ENCODE data around the gene SPANXD. TPM values are rescaled to one million over a fixed set of nuclear protein-coding genes. Genes with fewer than 3 reads are reported as not detected.
"Not testable (repeated sequence)": the region's sequence is repeated elsewhere in the genome, so short reads cannot be mapped to it uniquely, and the experiment has no call there.

SPANXD gene
- not detected for polyA plus RNA-seq
- long read RNA-seq, donor 1 = 0 reads
- long read RNA-seq, donor 2 = 0 reads
- long read RNA-seq, donor 3 = 0 reads
- long read RNA-seq, donor 4 = 0 reads
- long read RNA-seq, donor 5 = 0 reads
- long read RNA-seq, donor 6 = 0 reads
- long read RNA-seq, donor 7 = 0 reads
- long read RNA-seq, donor 8 = 0 reads
- long read RNA-seq, donor 9 = 0 reads
- long read RNA-seq, donor 10 = 0 reads
- long read RNA-seq, donor 11 = 0 reads

GRCh38 chrX:141698639-141699038, at the start of gene SPANXD:
Gene SPANXD (minus strand): TSS chrX:141698739. CDS start chrX:141698405, 334 bp downstream.
- not testable (repeated sequence) for H3K9me3 ChIP-seq (ENCODE audit: control insufficient read depth, low read depth, low read length); DNase-seq; H3K4me1 ChIP-seq (ENCODE audit: control insufficient read depth, insufficient read depth, low read length); H3K27ac ChIP-seq (ENCODE audit: low read length); H3K36me3 ChIP-seq (ENCODE audit: control insufficient read depth, insufficient read depth, low read length); H3K27me3 ChIP-seq (ENCODE audit: control insufficient read depth, insufficient read depth, low read length); H3K4me3 ChIP-seq (ENCODE audit: low read length)
- WGBS (ENCODE audit: insufficient coverage, low lambda C conversion rate) = no CpG with 5 or more reads among the region's 8 CpGs

GRCh38 chrX:141742666-141743065, 44.1 kb upstream of the SPANXD start:
- H3K27me3 ChIP-seq (ENCODE audit: control insufficient read depth, insufficient read depth, low read length) = no peaks in the 10 kb centered on the region
- whole genome bisulfite sequencing (ENCODE audit: insufficient coverage, low lambda C conversion rate) = 60% methylated on average over 1 of the region's 3 CpGs
- H3K4me3 ChIP-seq (ENCODE audit: low read length) = no peak overlapping the region
- no peaks in the 10 kb centered on the region for H3K9me3 ChIP-seq (ENCODE audit: control insufficient read depth, low read depth, low read length)
- H3K36me3 ChIP-seq (ENCODE audit: control insufficient read depth, insufficient read depth, low read length) = no peaks in the 10 kb centered on the region
- no peak for DNase-seq
- H3K4me1 ChIP-seq (ENCODE audit: control insufficient read depth, insufficient read depth, low read length) = no peaks in the 10 kb centered on the region
- no peak overlapping the region for H3K27ac ChIP-seq (ENCODE audit: low read length)

GRCh38 chrX:141736656-141737055, 38.1 kb upstream of the SPANXD start:
- WGBS (ENCODE audit: insufficient coverage, low lambda C conversion rate) = no CpG with 5 or more reads among the region's 3 CpGs
- no peak for DNase-seq
- H3K27ac ChIP-seq (ENCODE audit: low read length) = no peak overlapping the region
- no peaks in the 10 kb centered on the region for H3K36me3 ChIP-seq (ENCODE audit: control insufficient read depth, insufficient read depth, low read length)
- H3K9me3 ChIP-seq (ENCODE audit: control insufficient read depth, low read depth, low read length) = peaks cover 1% of the 10 kb centered on the region
- no peaks in the 10 kb centered on the region for H3K27me3 ChIP-seq (ENCODE audit: control insufficient read depth, insufficient read depth, low read length)
- no peak overlapping the region for H3K4me3 ChIP-seq (ENCODE audit: low read length)
- H3K4me1 ChIP-seq (ENCODE audit: control insufficient read depth, insufficient read depth, low read length) = no peaks in the 10 kb centered on the region

- no peak for DNase-seq
- Histone ChIP-seq H3K36me3 (ENCODE audit: control insufficient read depth, insufficient read depth, low read length) (no peaks in the 10 kb centered on the region), H3K4me3 (ENCODE audit: low read length) (no peak overlapping the region), H3K27ac (ENCODE audit: low read length) (no peak overlapping the region), H3K4me1 (ENCODE audit: control insufficient read depth, insufficient read depth, low read length) (no peaks in the 10 kb centered on the region), H3K9me3 (ENCODE audit: control insufficient read depth, low read depth, low read length) (peaks cover 3% of the 10 kb centered on the region), H3K27me3 (ENCODE audit: control insufficient read depth, insufficient read depth, low read length) (no peaks in the 10 kb centered on the region)
- WGBS (ENCODE audit: insufficient coverage, low lambda C conversion rate) = no CpG with 5 or more reads among the region's 2 CpGs
Measured at GRCh38 chrX:141733371-141733770, 34.8 kb upstream of the SPANXD start.

GRCh38 chrX:141732031-141732430, 33.5 kb upstream of the SPANXD start:
- peaks cover 3% of the 10 kb centered on the region for H3K9me3 ChIP-seq (ENCODE audit: control insufficient read depth, low read depth, low read length)
- no peaks in the 10 kb centered on the region for H3K27me3 ChIP-seq (ENCODE audit: control insufficient read depth, insufficient read depth, low read length)
- WGBS (ENCODE audit: insufficient coverage, low lambda C conversion rate) = 80% methylated on average over 1 of the region's 2 CpGs
- no peak overlapping the region for H3K4me3 ChIP-seq (ENCODE audit: low read length)
- DNase-seq = no peak
- H3K4me1 ChIP-seq (ENCODE audit: control insufficient read depth, insufficient read depth, low read length) = no peaks in the 10 kb centered on the region
- H3K27ac ChIP-seq (ENCODE audit: low read length) = no peak overlapping the region
- H3K36me3 ChIP-seq (ENCODE audit: control insufficient read depth, insufficient read depth, low read length) = no peaks in the 10 kb centered on the region

- no peaks in the 10 kb centered on the region for H3K36me3 ChIP-seq (ENCODE audit: control insufficient read depth, insufficient read depth, low read length)
- DNase-seq = no peak
- no peak overlapping the region for H3K27ac ChIP-seq (ENCODE audit: low read length)
- no CpG with 5 or more reads among the region's 3 CpGs for WGBS (ENCODE audit: insufficient coverage, low lambda C conversion rate)
- no peak overlapping the region for H3K4me3 ChIP-seq (ENCODE audit: low read length)
- H3K27me3 ChIP-seq (ENCODE audit: control insufficient read depth, insufficient read depth, low read length) = no peaks in the 10 kb centered on the region
- no peaks in the 10 kb centered on the region for H3K9me3 ChIP-seq (ENCODE audit: control insufficient read depth, low read depth, low read length)
- no peaks in the 10 kb centered on the region for H3K4me1 ChIP-seq (ENCODE audit: control insufficient read depth, insufficient read depth, low read length)
Measured at GRCh38 chrX:141724186-141724585, 25.6 kb upstream of the SPANXD start.

GRCh38 chrX:141714680-141715079, 16.1 kb upstream of the SPANXD start:
- WGBS (ENCODE audit: insufficient coverage, low lambda C conversion rate) = no CpG with 5 or more reads among the region's 3 CpGs
- H3K27me3 ChIP-seq (ENCODE audit: control insufficient read depth, insufficient read depth, low read length) = no peaks in the 10 kb centered on the region

GRCh38 chrX:141701072-141701471, 2.5 kb upstream of the SPANXD start:
- DNase-seq = no peak
- Histone ChIP-seq H3K36me3 (ENCODE audit: control insufficient read depth, insufficient read depth, low read length) (no peaks in the 10 kb centered on the region), H3K4me1 (ENCODE audit: control insufficient read depth, insufficient read depth, low read length) (no peaks in the 10 kb centered on the region), H3K27ac (ENCODE audit: low read length) (no peak overlapping the region), H3K9me3 (ENCODE audit: control insufficient read depth, low read depth, low read length) (no peaks in the 10 kb centered on the region), H3K27me3 (ENCODE audit: control insufficient read depth, insufficient read depth, low read length) (no peaks in the 10 kb centered on the region), H3K4me3 (ENCODE audit: low read length) (no peak overlapping the region)
- no CpG with 5 or more reads among the region's 4 CpGs for whole genome bisulfite sequencing (ENCODE audit: insufficient coverage, low lambda C conversion rate)

More at GRCh38 chrX:141714680-141715079, 16.1 kb upstream of the SPANXD start:
- Histone ChIP-seq H3K4me1 (ENCODE audit: control insufficient read depth, insufficient read depth, low read length) (no peaks in the 10 kb centered on the region), H3K36me3 (ENCODE audit: control insufficient read depth, insufficient read depth, low read length) (no peaks in the 10 kb centered on the region), H3K9me3 (ENCODE audit: control insufficient read depth, low read depth, low read length) (no peaks in the 10 kb centered on the region), H3K27ac (ENCODE audit: low read length) (no peak overlapping the region), H3K4me3 (ENCODE audit: low read length) (no peak overlapping the region)
- DNase-seq = no peak

GRCh38 chrX:141673946-141674345, 24.6 kb downstream of the SPANXD start:
- no peak overlapping the region for H3K27ac ChIP-seq (ENCODE audit: low read length)
- H3K4me1 ChIP-seq (ENCODE audit: control insufficient read depth, insufficient read depth, low read length) = no peaks in the 10 kb centered on the region
- no peak overlapping the region for H3K4me3 ChIP-seq (ENCODE audit: low read length)
- H3K27me3 ChIP-seq (ENCODE audit: control insufficient read depth, insufficient read depth, low read length) = no peaks in the 10 kb centered on the region
- no CpG with 5 or more reads among the region's 2 CpGs for WGBS (ENCODE audit: insufficient coverage, low lambda C conversion rate)
- H3K9me3 ChIP-seq (ENCODE audit: control insufficient read depth, low read depth, low read length) = no peaks in the 10 kb centered on the region
- DNase-seq = no peak
- H3K36me3 ChIP-seq (ENCODE audit: control insufficient read depth, insufficient read depth, low read length) = no peaks in the 10 kb centered on the region

- H3K27ac ChIP-seq (ENCODE audit: low read length) = no peak overlapping the region
- no peak overlapping the region for H3K4me3 ChIP-seq (ENCODE audit: low read length)
- no peaks in the 10 kb centered on the region for H3K27me3 ChIP-seq (ENCODE audit: control insufficient read depth, insufficient read depth, low read length)
- DNase-seq = no peak
- no peaks in the 10 kb centered on the region for H3K9me3 ChIP-seq (ENCODE audit: control insufficient read depth, low read depth, low read length)
- H3K36me3 ChIP-seq (ENCODE audit: control insufficient read depth, insufficient read depth, low read length) = no peaks in the 10 kb centered on the region
- H3K4me1 ChIP-seq (ENCODE audit: control insufficient read depth, insufficient read depth, low read length) = no peaks in the 10 kb centered on the region
- no CpG with 5 or more reads among the region's 1 CpG for whole genome bisulfite sequencing (ENCODE audit: insufficient coverage, low lambda C conversion rate)
Measured at GRCh38 chrX:141669689-141670088, 28.9 kb downstream of the SPANXD start.

GRCh38 chrX:141668371-141668770, 30.2 kb downstream of the SPANXD start:
- WGBS (ENCODE audit: insufficient coverage, low lambda C conversion rate) = no CpG with 5 or more reads among the region's 4 CpGs

More at GRCh38 chrX:141668371-141668770, 30.2 kb downstream of the SPANXD start:
- DNase-seq = no peak
- Histone ChIP-seq H3K4me1 (ENCODE audit: control insufficient read depth, insufficient read depth, low read length) (no peaks in the 10 kb centered on the region), H3K36me3 (ENCODE audit: control insufficient read depth, insufficient read depth, low read length) (no peaks in the 10 kb centered on the region), H3K4me3 (ENCODE audit: low read length) (no peak overlapping the region), H3K27ac (ENCODE audit: low read length) (no peak overlapping the region), H3K9me3 (ENCODE audit: control insufficient read depth, low read depth, low read length) (no peaks in the 10 kb centered on the region), H3K27me3 (ENCODE audit: control insufficient read depth, insufficient read depth, low read length) (no peaks in the 10 kb centered on the region)
